Nephron progenitor cell (in vitro differentiated cells): ENCODE results near the gene AHCTF1.

Source experiments
- DNase-seq: peaks from one replicate; pipeline ENCODE4 v3.0.0; 2021
- H3K27ac Mint-ChIP-seq: 2 replicates; pipeline ENCODE4 v1.8.0; 2021; ENCODE audit warnings: mild to moderate bottlenecking, moderate library complexity, mixed read lengths
- H3K27me3 Mint-ChIP-seq: 2 replicates; pipeline ENCODE4 v1.8.0; 2021; ENCODE audit warnings: mild to moderate bottlenecking, low read depth, mixed read lengths; ENCODE audit not compliant: poor library complexity
- H3K36me3 Mint-ChIP-seq: 2 replicates; pipeline ENCODE4 v1.8.0; 2021; ENCODE audit warnings: low read depth, mixed read lengths
- H3K4me1 Mint-ChIP-seq: 2 replicates; pipeline ENCODE4 v1.8.0; 2021; ENCODE audit warnings: mixed read lengths
- H3K4me3 Mint-ChIP-seq: 2 replicates; pipeline ENCODE4 v1.8.0; 2021; ENCODE audit warnings: mild to moderate bottlenecking, moderate library complexity, mixed read lengths
- H3K9me3 Mint-ChIP-seq: 2 replicates; pipeline ENCODE4 v1.8.0; 2021; ENCODE audit warnings: mild to moderate bottlenecking, moderate library complexity, mixed read lengths
- CTCF ChIP-seq: fragments of 200-600 bp; sonication (generic); IDR thresholded peaks from 2 replicates; pipeline ENCODE4 v1.5.0; 2021; ENCODE audit warnings: antibody characterized with exemption

The AHCTF1 gene

GRCh38 chr1:246931549-246932365, at the start of gene AHCTF1:
TSS of gene AHCTF1 (minus strand) at chr1:246931948. CDS start at chr1:246918370, 13,578 bp downstream.
- peak within 1 kb of the TSS; percentile 97 for H3K4me3 Mint-ChIP-seq
- peaks cover 32% of the 10 kb centered on the region for H3K9me3 Mint-ChIP-seq
- peaks cover 42% of the 10 kb centered on the region for H3K36me3 Mint-ChIP-seq
- peak; percentile 95 for DNase-seq
- H3K27me3 Mint-ChIP-seq = peaks cover 2% of the 10 kb centered on the region
- H3K4me1 Mint-ChIP-seq = peaks cover 15% of the 10 kb centered on the region
- TF ChIP-seq CTCF = no peak
- peak within 1 kb of the TSS; percentile 99 for H3K27ac Mint-ChIP-seq

GRCh38 chr1:246978785-246979184, 47.0 kb upstream of the AHCTF1 start:
- Mint-ChIP-seq H3K4me1 (no peaks in the 10 kb centered on the region), H3K27me3 (peaks cover 3% of the 10 kb centered on the region), H3K36me3 (peaks cover 100% of the 10 kb centered on the region), H3K27ac (no peak overlapping the region), H3K4me3 (no peak overlapping the region), H3K9me3 (peaks cover 98% of the 10 kb centered on the region)
- TF ChIP-seq CTCF = no peak
- no peak for DNase-seq

- DNase-seq = no peak
- Mint-ChIP-seq H3K9me3 (peaks cover 98% of the 10 kb centered on the region), H3K27me3 (peaks cover 3% of the 10 kb centered on the region), H3K4me1 (no peaks in the 10 kb centered on the region), H3K27ac (no peak overlapping the region), H3K4me3 (no peak overlapping the region), H3K36me3 (peaks cover 100% of the 10 kb centered on the region)
- TF ChIP-seq CTCF = no peak
Observed at GRCh38 chr1:246978281-246978680, 46.5 kb upstream of the AHCTF1 start.

- Mint-ChIP-seq H3K36me3 (peaks cover 94% of the 10 kb centered on the region), H3K27ac (no peak overlapping the region), H3K27me3 (no peaks in the 10 kb centered on the region), H3K4me1 (no peaks in the 10 kb centered on the region), H3K9me3 (peaks cover 95% of the 10 kb centered on the region), H3K4me3 (no peak overlapping the region)
- DNase-seq = no peak
- no peak for TF ChIP-seq CTCF
Observed at GRCh38 chr1:246971969-246972368, 40.2 kb upstream of the AHCTF1 start.

- H3K4me3 Mint-ChIP-seq = no peak overlapping the region
- H3K9me3 Mint-ChIP-seq = peaks cover 95% of the 10 kb centered on the region
- H3K36me3 Mint-ChIP-seq = peaks cover 94% of the 10 kb centered on the region
- no peak for TF ChIP-seq CTCF
- no peaks in the 10 kb centered on the region for H3K4me1 Mint-ChIP-seq
- no peak overlapping the region for H3K27ac Mint-ChIP-seq
- no peak for DNase-seq
- H3K27me3 Mint-ChIP-seq = no peaks in the 10 kb centered on the region
Observed at GRCh38 chr1:246971090-246971721, 39.5 kb upstream of the AHCTF1 start.
